ENCODE data around the gene ATG9A.
A peak's percentile ranks its signal among the peaks of the same experiment; 100 is the strongest.

ATG9A gene

GRCh38 chr2:219177552-219178376 is 51.7 kb downstream of the ATG9A start, which contains the start of gene RETREG2:
RETREG2 (plus strand) TSS chr2:219178275; CDS start chr2:219178353, 78 bp downstream.
- DNase-seq (ENCODE audit: low spot score) = peak; percentile 95

- peak; percentile 88 for DNase-seq (ENCODE audit: low spot score)
Observed at GRCh38 chr2:219176818-219177551, 52.5 kb downstream of the ATG9A start, which contains the start of gene CNPPD1. CNPPD1 (minus strand) TSS chr2:219176925; CDS start chr2:219176828, 97 bp downstream.

GRCh38 chr2:219175928-219176817 is 53.3 kb downstream of the ATG9A start:
- DNase-seq (ENCODE audit: low spot score) = no peak

GRCh38 chr2:219175486-219175885 is 54.0 kb downstream of the ATG9A start:
- no peak for DNase-seq (ENCODE audit: low spot score)

- DNase-seq (ENCODE audit: low spot score) = no peak
Observed at GRCh38 chr2:219174801-219175200, 54.6 kb downstream of the ATG9A start.

GRCh38 chr2:219174146-219174545 is 55.3 kb downstream of the ATG9A start:
- no peak for DNase-seq (ENCODE audit: low spot score)

- DNase-seq (ENCODE audit: low spot score) = no peak
Observed at GRCh38 chr2:219173176-219173575, 56.3 kb downstream of the ATG9A start.

- no peak for DNase-seq (ENCODE audit: low spot score)
Observed at GRCh38 chr2:219172231-219173154, 56.9 kb downstream of the ATG9A start.

GRCh38 chr2:219171231-219171651 is 58.2 kb downstream of the ATG9A start:
- no peak for DNase-seq (ENCODE audit: low spot score)

- DNase-seq (ENCODE audit: low spot score) = no peak
Observed at GRCh38 chr2:219169930-219170654, 59.3 kb downstream of the ATG9A start, which contains the start of gene SLC23A3. SLC23A3 (minus strand) TSS chr2:219170029; CDS start chr2:219169984, 45 bp downstream.

Data from left forelimb (tissue), 1 donor.